Activated T-cell treated with anti-CD3 and anti-CD28 coated beads for 48 hours (primary cell): Measurements from ENCODE around the gene RFC4.
"Not testable (repeated sequence)": the region's sequence is repeated elsewhere in the genome, so short reads cannot be mapped to it uniquely, and the experiment has no call there.

Experiments
- DNase-seq: peaks from one replicate; pipeline ENCODE4 v3.0.0-alpha.2; 2020; ENCODE audit warnings: low read depth

RFC4 gene

GRCh38 chr3:186806089-186807055 is at the start of gene RFC4:
Gene RFC4 (minus strand): TSS chr3:186806482. CDS start chr3:186804713, 1,769 bp downstream.
- peak; percentile 85 for DNase-seq

GRCh38 chr3:186854954-186855353 is 48.7 kb upstream of the RFC4 start:
- no peak for DNase-seq

- DNase-seq = no peak
These were observed 47.9 kb upstream of the RFC4 start for GRCh38 chr3:186854146-186854545.

- no peak for DNase-seq
These were observed 46.7 kb upstream of the RFC4 start for GRCh38 chr3:186852994-186853393.

GRCh38 chr3:186851835-186852234 is 45.6 kb upstream of the RFC4 start:
- not testable (repeated sequence) for DNase-seq

GRCh38 chr3:186849374-186849975 is 43.2 kb upstream of the RFC4 start:
- no peak for DNase-seq

GRCh38 chr3:186847437-186847836 is 41.2 kb upstream of the RFC4 start:
- no peak for DNase-seq

- DNase-seq = no peak
These were observed 39.5 kb upstream of the RFC4 start for GRCh38 chr3:186845756-186846155.

- DNase-seq = no peak
These were observed 38.6 kb upstream of the RFC4 start for GRCh38 chr3:186844908-186845307.

GRCh38 chr3:186843039-186843432 is 36.8 kb upstream of the RFC4 start:
- no peak for DNase-seq

GRCh38 chr3:186842426-186843038 is 36.2 kb upstream of the RFC4 start, which contains the start of gene ADIPOQ:
Gene ADIPOQ (plus strand): TSS chr3:186842710. CDS start chr3:186853059, 10,349 bp downstream.
- DNase-seq = no peak

- DNase-seq = no peak
These were observed 35.3 kb upstream of the RFC4 start for GRCh38 chr3:186841620-186842019.

GRCh38 chr3:186839874-186840641 is 33.8 kb upstream of the RFC4 start:
- DNase-seq = no peak

GRCh38 chr3:186832276-186832675 is 26.0 kb upstream of the RFC4 start:
- DNase-seq = no peak

GRCh38 chr3:186831798-186832197 is 25.5 kb upstream of the RFC4 start:
- no peak for DNase-seq

GRCh38 chr3:186828340-186828739 is 22.1 kb upstream of the RFC4 start:
- no peak for DNase-seq

- peak; percentile 89 for DNase-seq
These were observed 20.9 kb upstream of the RFC4 start for GRCh38 chr3:186826976-186827857.

- peak; percentile 27 for DNase-seq
These were observed 20.2 kb upstream of the RFC4 start for GRCh38 chr3:186826410-186826975.

- DNase-seq = no peak
These were observed 19.7 kb upstream of the RFC4 start for GRCh38 chr3:186825872-186826409.

GRCh38 chr3:186825294-186825821 is 19.1 kb upstream of the RFC4 start:
- DNase-seq = peak; percentile 49
